ENCODE results near the gene ZFP92. TPM values are rescaled to one million over a fixed set of nuclear protein-coding genes. Genes with fewer than 3 reads are reported as not detected.

ZFP92 gene
- total RNA-seq, 2 experiments from 2014 or later, result 0.03 TPM; not detected in 1

DNA sequence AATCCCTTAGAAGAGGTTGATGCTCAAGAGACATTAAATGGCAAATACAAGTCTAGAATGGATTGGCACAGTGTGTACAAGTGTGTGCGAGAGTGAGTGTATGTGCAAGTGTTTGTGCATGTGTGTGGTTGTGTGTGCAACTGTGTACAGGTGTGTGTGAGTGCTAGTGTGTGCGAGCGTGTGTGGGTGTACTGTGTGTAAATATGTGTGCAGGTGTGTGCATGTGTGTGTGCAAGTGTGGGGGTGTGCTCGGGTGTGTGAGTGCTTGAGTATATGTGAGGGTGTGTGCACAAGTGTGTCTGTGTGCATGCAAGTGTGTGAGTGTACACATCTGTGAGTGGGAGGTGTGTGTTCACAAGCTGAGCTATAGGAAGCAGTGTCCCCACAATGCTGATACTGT lies 28.7 kb downstream of the ZFP92 start:
- Histone ChIP-seq H4K20me1 (ENCODE audit: insufficient read depth, low read length) (no peaks in the 10 kb centered on the region), H3K27ac (ENCODE audit: low read depth, low read length, poor library complexity, severe bottlenecking) (no peak overlapping the region), H3K4me1 (ENCODE audit: insufficient read depth, low read length, poor library complexity, severe bottlenecking) (no peaks in the 10 kb centered on the region), H3K4me2 (ENCODE audit: low read length) (no peak overlapping the region), H3K9me3 (ENCODE audit: low read length) (no peaks in the 10 kb centered on the region), H3K79me2 (ENCODE audit: insufficient read depth, low read depth, low read length) (no peaks in the 10 kb centered on the region), H3K4me3 (ENCODE audit: low read depth, low read length, poor library complexity, severe bottlenecking) (no peak overlapping the region), H2AFZ (ENCODE audit: low read length) (no peak overlapping the region), H3K9me2 (ENCODE audit: insufficient read depth, low read length) (no peaks in the 10 kb centered on the region), H3K36me3 (ENCODE audit: insufficient read depth, low read length) (no peaks in the 10 kb centered on the region)
- TF ChIP-seq CTCF (conservative IDR thresholded peaks at IDR 0.05; ENCODE audit: low read length), result no peak
- no peak for TF ChIP-seq EZH2phosphoT487 (IDR thresholded peaks at IDR 0.05; ENCODE audit: borderline replicate concordance, low read depth, low read length)
- DNase-seq (ENCODE audit: low spot score), result no peak
- POLR2A ChIA-PET, result no interaction called here
- CTCF ChIA-PET (ENCODE audit: unreplicated experiment), result no interaction called here
- BruUV-seq (replicated peaks), result no TSS peak
- intact Hi-C loops (cut with micrococcal nuclease; ENCODE audit: unreplicated experiment), result no loop called here

- ChIA-PET POLR2A (no interaction called here), CTCF (ENCODE audit: unreplicated experiment) (no interaction called here)
- TF ChIP-seq EZH2phosphoT487 (IDR thresholded peaks at IDR 0.05; ENCODE audit: borderline replicate concordance, low read depth, low read length) (no peak), CTCF (conservative IDR thresholded peaks at IDR 0.05; ENCODE audit: low read length) (no peak)
- no peak overlapping the region for H2AFZ ChIP-seq (ENCODE audit: low read length)
- H3K4me2 ChIP-seq (ENCODE audit: low read length), result no peak overlapping the region
- BruUV-seq (replicated peaks), result no TSS peak
- no peak overlapping the region for H3K27ac ChIP-seq (ENCODE audit: low read depth, low read length, poor library complexity, severe bottlenecking)
- DNase-seq (ENCODE audit: low spot score), result no peak
- intact Hi-C loops (cut with micrococcal nuclease; ENCODE audit: unreplicated experiment), result no loop called here
- no peaks in the 10 kb centered on the region for H3K36me3 ChIP-seq (ENCODE audit: insufficient read depth, low read length)
- H3K4me1 ChIP-seq (ENCODE audit: insufficient read depth, low read length, poor library complexity, severe bottlenecking), result no peaks in the 10 kb centered on the region
- H3K9me3 ChIP-seq (ENCODE audit: low read length), result no peaks in the 10 kb centered on the region
- no peak overlapping the region for H3K4me3 ChIP-seq (ENCODE audit: low read depth, low read length, poor library complexity, severe bottlenecking)
- no peaks in the 10 kb centered on the region for H3K9me2 ChIP-seq (ENCODE audit: insufficient read depth, low read length)
- H4K20me1 ChIP-seq (ENCODE audit: insufficient read depth, low read length), result no peaks in the 10 kb centered on the region
- H3K79me2 ChIP-seq (ENCODE audit: insufficient read depth, low read depth, low read length), result no peaks in the 10 kb centered on the region
Observed at GRCh38 chrX:153440556-153441135, 29.4 kb downstream of the ZFP92 start.

GRCh38 chrX:153441296-153441695 lies 30.0 kb downstream of the ZFP92 start:
- ChIA-PET CTCF (ENCODE audit: unreplicated experiment) (no interaction called here), POLR2A (no interaction called here)
- Histone ChIP-seq H3K4me3 (ENCODE audit: low read depth, low read length, poor library complexity, severe bottlenecking) (no peak overlapping the region), H3K4me2 (ENCODE audit: low read length) (no peak overlapping the region), H3K4me1 (ENCODE audit: insufficient read depth, low read length, poor library complexity, severe bottlenecking) (no peaks in the 10 kb centered on the region), H3K36me3 (ENCODE audit: insufficient read depth, low read length) (no peaks in the 10 kb centered on the region), H4K20me1 (ENCODE audit: insufficient read depth, low read length) (no peaks in the 10 kb centered on the region), H3K79me2 (ENCODE audit: insufficient read depth, low read depth, low read length) (no peaks in the 10 kb centered on the region), H2AFZ (ENCODE audit: low read length) (no peak overlapping the region), H3K9me3 (ENCODE audit: low read length) (no peaks in the 10 kb centered on the region), H3K9me2 (ENCODE audit: insufficient read depth, low read length) (no peaks in the 10 kb centered on the region), H3K27ac (ENCODE audit: low read depth, low read length, poor library complexity, severe bottlenecking) (no peak overlapping the region)
- TF ChIP-seq CTCF (conservative IDR thresholded peaks at IDR 0.05; ENCODE audit: low read length) (no peak), EZH2phosphoT487 (IDR thresholded peaks at IDR 0.05; ENCODE audit: borderline replicate concordance, low read depth, low read length) (no peak)
- DNase-seq (ENCODE audit: low spot score), result no peak
- no TSS peak for BruUV-seq (replicated peaks)
- intact Hi-C loops (cut with micrococcal nuclease; ENCODE audit: unreplicated experiment), result no loop called here
